RWPE2 (cell line): Measurements from ENCODE around the gene RPL7A.

ENCODE experiments used
- ATAC-seq: fragments of 200-7000 bp; cut with Tn5 transposase; 3 replicates; pipeline ENCODE4 v1.9.1; 2021; ENCODE audit warnings: low read depth
- DNase-seq: peaks from one replicate; pipeline ENCODE4 v3.0.0-alpha.2; 2020; ENCODE audit warnings: low spot score
- H3K27ac ChIP-seq: fragments of 450-650 bp; 2 replicates; pipeline ENCODE4 v1.5.1; 2017; ENCODE audit warnings: mild to moderate bottlenecking; ENCODE audit not compliant: poor library complexity, severe bottlenecking
- H3K27me3 ChIP-seq: fragments of 250-450 bp; sonication (Bioruptor Pico); 2 replicates; pipeline ENCODE4 v1.5.1; 2021; ENCODE audit warnings: mild to moderate bottlenecking, moderate library complexity; ENCODE audit not compliant: insufficient read depth, poor library complexity, severe bottlenecking
- H3K36me3 ChIP-seq: fragments of 250-450 bp; sonication (Bioruptor Pico); 2 replicates; pipeline ENCODE4 v1.5.1; 2020; ENCODE audit warnings: low read depth, mild to moderate bottlenecking, moderate library complexity
- H3K4me1 ChIP-seq: fragments of 250-450 bp; sonication (Bioruptor Pico); 2 replicates; pipeline ENCODE4 v1.5.1; 2021; ENCODE audit warnings: mild to moderate bottlenecking, moderate library complexity; ENCODE audit not compliant: insufficient read depth, poor library complexity, severe bottlenecking
- H3K4me3 ChIP-seq: fragments of 250-450 bp; sonication (Bioruptor Pico); 2 replicates; pipeline ENCODE4 v1.5.1; 2021; ENCODE audit warnings: mild to moderate bottlenecking, moderate library complexity; ENCODE audit not compliant: severe bottlenecking
- H3K9me3 ChIP-seq: fragments of 250-450 bp; sonication (Bioruptor Pico); 2 replicates; pipeline ENCODE4 v1.5.1; 2021; ENCODE audit warnings: mild to moderate bottlenecking, moderate library complexity; ENCODE audit not compliant: severe bottlenecking
- TF ChIP-seq, protein P1 (sequence below): fragments of 450-650 bp; IDR thresholded peaks from one replicate; pipeline ENCODE4 v1.5.1; 2017; ENCODE audit warnings: mild to moderate bottlenecking, moderate library complexity; ENCODE audit not compliant: poor library complexity, severe bottlenecking

The RPL7A gene

DNA sequence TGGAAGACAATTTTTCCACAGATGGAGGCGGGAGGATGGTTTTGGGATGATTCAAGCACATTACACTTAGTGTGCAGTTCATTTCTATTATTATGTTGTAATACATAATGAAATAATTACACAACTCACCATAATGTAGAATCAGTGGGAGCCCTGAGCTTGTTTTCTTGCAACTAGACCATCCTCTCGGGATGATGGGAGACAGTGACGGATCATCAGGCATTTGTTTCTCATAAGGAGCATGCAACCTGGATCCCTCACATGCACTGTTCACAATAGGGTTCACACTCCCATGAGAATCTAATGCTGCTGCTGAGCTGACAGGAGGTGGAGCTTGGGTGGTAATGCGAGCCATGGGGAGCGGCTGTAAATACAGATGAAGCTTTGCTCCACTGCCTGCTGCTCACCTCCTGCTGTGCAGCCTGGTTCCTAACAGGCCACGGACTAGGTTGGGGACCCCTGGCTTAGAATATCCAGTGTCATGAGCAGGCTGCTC, 29.8 kb downstream of the RPL7A start:
- Histone ChIP-seq H3K9me3 (no peaks in the 10 kb centered on the region), H3K27me3 (no peaks in the 10 kb centered on the region), H3K36me3 (peaks cover 14% of the 10 kb centered on the region), H3K4me3 (no peak overlapping the region), H3K4me1 (no peaks in the 10 kb centered on the region), H3K27ac (no peak overlapping the region)
- ATAC-seq (no peak), DNase-seq (no peak)
- TF ChIP-seq, protein P1, sequence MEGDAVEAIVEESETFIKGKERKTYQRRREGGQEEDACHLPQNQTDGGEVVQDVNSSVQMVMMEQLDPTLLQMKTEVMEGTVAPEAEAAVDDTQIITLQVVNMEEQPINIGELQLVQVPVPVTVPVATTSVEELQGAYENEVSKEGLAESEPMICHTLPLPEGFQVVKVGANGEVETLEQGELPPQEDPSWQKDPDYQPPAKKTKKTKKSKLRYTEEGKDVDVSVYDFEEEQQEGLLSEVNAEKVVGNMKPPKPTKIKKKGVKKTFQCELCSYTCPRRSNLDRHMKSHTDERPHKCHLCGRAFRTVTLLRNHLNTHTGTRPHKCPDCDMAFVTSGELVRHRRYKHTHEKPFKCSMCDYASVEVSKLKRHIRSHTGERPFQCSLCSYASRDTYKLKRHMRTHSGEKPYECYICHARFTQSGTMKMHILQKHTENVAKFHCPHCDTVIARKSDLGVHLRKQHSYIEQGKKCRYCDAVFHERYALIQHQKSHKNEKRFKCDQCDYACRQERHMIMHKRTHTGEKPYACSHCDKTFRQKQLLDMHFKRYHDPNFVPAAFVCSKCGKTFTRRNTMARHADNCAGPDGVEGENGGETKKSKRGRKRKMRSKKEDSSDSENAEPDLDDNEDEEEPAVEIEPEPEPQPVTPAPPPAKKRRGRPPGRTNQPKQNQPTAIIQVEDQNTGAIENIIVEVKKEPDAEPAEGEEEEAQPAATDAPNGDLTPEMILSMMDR = no peak

DNA sequence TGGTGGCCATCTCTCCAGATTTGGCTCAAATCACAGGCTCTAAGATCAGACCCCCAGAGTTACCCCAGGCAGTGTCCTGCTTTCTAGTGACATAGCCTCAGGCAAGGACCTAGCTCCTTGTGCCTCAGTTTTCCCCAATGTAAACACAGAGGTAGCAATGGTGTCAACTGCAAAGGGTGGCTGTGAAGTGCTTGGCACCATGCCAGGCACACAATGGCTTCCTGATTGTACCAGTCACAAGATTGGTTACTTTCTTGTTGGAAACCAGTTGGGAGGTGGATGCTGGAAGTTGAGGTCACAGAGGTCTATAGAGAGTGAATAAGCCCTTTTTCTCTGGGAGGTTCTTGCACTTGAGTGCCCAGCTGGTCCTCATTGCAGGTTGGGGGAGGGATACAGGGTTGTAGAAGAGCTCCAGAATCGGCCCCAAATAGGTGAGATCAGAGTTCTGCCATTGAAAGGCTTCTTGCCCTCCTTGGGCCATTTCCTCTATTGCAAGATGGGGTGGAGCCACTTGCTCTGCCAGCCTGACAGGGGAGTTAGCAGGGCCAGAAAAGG, 30.5 kb downstream of the RPL7A start:
- TF ChIP-seq, protein P1 = no peak
- no peaks in the 10 kb centered on the region for H3K4me1 ChIP-seq

DNA sequence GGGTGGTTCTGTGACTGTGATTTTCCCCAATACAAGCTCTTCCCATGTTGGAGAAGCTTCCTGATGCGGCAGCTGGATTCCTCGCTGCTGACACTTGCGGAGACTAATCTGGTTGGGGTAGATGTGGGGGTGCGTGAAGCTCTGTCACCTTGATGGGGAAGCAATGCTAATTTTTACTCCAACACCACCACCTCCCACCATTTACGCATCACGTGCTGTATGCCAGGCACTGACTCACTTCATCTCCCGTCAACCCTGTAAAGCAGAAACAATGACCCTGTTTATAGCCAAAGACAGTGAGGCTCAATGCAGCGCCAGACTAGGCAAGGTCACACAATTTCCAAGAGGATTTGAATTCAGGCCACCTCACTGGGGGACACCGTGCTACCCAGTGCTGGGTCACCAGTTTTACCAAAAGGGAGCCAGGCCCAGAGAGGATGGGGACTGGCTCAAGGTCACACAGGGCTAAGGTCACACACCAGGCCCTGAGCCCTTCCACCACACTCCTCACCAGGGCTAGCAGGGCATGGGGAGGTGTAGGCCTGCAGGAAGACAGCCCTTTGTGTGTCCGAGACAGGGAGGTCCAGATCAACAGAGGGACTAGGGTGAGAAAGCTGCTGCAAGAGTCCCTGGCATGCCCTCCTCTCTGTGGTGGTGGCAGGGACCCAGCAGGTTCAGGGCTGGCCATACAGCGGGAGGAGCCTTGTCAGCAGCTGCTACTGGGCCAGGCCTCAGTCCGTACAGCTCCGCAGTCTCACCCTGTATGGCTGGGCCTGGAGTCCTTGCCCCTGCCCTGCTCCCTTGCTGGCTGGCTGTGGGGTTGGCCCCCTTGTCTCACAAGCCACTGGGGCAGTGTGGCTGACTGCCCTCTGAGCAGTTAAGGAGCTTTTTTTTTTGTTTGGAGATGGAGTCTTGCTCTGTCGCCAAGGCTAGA, 31.4 kb downstream of the RPL7A start:
- Histone ChIP-seq H3K27ac (no peak overlapping the region), H3K4me3 (no peak overlapping the region), H3K27me3 (no peaks in the 10 kb centered on the region), H3K36me3 (no peaks in the 10 kb centered on the region), H3K9me3 (no peaks in the 10 kb centered on the region), H3K4me1 (no peaks in the 10 kb centered on the region)
- ATAC-seq (no peak), DNase-seq (no peak)
- TF ChIP-seq, protein P1 = no peak

More for the DNA sequence above, 30.5 kb downstream of the RPL7A start:
- H3K9me3 ChIP-seq = no peaks in the 10 kb centered on the region
- H3K36me3 ChIP-seq = peaks cover 6% of the 10 kb centered on the region
- DNase-seq (no peak), ATAC-seq (no peak)
- H3K27ac ChIP-seq = no peak overlapping the region
- no peaks in the 10 kb centered on the region for H3K27me3 ChIP-seq
- H3K4me3 ChIP-seq = no peak overlapping the region

DNA sequence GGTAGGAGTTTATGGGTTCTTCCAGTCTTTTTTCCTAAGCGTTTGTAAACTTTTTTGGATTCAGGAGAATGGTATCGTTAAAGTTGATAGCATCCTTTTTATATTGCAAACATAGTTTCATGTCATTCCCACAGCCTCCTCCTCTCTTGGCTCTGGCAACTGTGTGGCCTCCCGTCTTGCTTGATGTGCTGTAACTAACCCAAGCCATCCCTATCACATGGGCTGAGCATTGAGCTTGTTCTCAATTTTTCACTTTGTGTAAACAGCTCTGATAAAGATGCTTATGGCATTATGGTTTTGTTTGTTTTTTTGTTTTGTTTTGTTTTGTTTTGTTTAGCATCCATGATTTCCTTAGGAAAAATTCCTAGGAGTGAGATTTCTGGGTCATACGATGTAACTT, 32.7 kb downstream of the RPL7A start:
- ATAC-seq (no peak), DNase-seq (no peak)
- Histone ChIP-seq H3K9me3 (no peaks in the 10 kb centered on the region), H3K4me3 (no peak overlapping the region), H3K27me3 (no peaks in the 10 kb centered on the region), H3K4me1 (no peaks in the 10 kb centered on the region), H3K27ac (no peak overlapping the region), H3K36me3 (no peaks in the 10 kb centered on the region)
- TF ChIP-seq, protein P1 = no peak
